CD4-positive, CD25-positive, alpha-beta regulatory T cell (primary cell): Measurements from ENCODE around the gene ARHGEF11. TPM values are rescaled to one million over a fixed set of nuclear protein-coding genes. Genes with fewer than 3 reads are reported as not detected.
A peak's percentile ranks its signal among the peaks of the same experiment; 100 is the strongest.

Source experiments
- ATAC-seq, 2 donors: fragments of 150-1000 bp; cut with Tn5 transposase; one replicate each; pipeline ENCODE4 v1.10.0; 2021; ENCODE audit warnings: low read depth in 2 of 2, moderate number of reproducible peaks in 2 of 2, moderate library complexity in 1 of 2
- DNase-seq, 3 donors: peaks; one replicate each; pipeline versions ENCODE4 v3.0.0 to v3.0.0-alpha.2; 2012 to 2022; ENCODE audit warnings: mixed read lengths in 1 of 3
- H3K27ac ChIP-seq: one replicate; pipeline ENCODE4 v1.7.0; 2013; ENCODE audit warnings: mild to moderate bottlenecking, low read length; ENCODE audit not compliant: insufficient read depth, poor library complexity, severe bottlenecking
- H3K27me3 ChIP-seq: one replicate; pipeline ENCODE4 v1.7.0; 2013; ENCODE audit warnings: low read length; ENCODE audit not compliant: control insufficient read depth, insufficient read depth
- H3K36me3 ChIP-seq: one replicate; pipeline ENCODE4 v1.7.0; 2013; ENCODE audit warnings: mild to moderate bottlenecking, low read length, moderate library complexity; ENCODE audit not compliant: control insufficient read depth, insufficient read depth
- H3K4me1 ChIP-seq: 2 replicates; pipeline ENCODE4 v1.7.0; 2013; ENCODE audit warnings: mild to moderate bottlenecking, low read length; ENCODE audit not compliant: insufficient read depth, control insufficient read depth, poor library complexity, severe bottlenecking
- H3K4me3 ChIP-seq: one replicate; pipeline ENCODE4 v1.7.0; 2013; ENCODE audit warnings: low read depth, mild to moderate bottlenecking, low read length, moderate library complexity
- H3K9me3 ChIP-seq, 2 experiments: 1 replicate in 1 of 2; 2 replicates in 1 of 2; pipeline ENCODE4 v1.7.0; 2013; ENCODE audit warnings: low read length in 2 of 2, mild to moderate bottlenecking in 1 of 2, moderate library complexity in 1 of 2; ENCODE audit not compliant: control insufficient read depth in 2 of 2
- H3K27ac Mint-ChIP-seq, 3 donors: one replicate each; pipeline ENCODE4 v1.8.0; 2020 to 2022; ENCODE audit warnings: mild to moderate bottlenecking in 3 of 3, mixed read lengths in 3 of 3, moderate library complexity in 2 of 3
- H3K27me3 Mint-ChIP-seq: one replicate; pipeline ENCODE4 v1.8.0; 2022; ENCODE audit warnings: mild to moderate bottlenecking, mixed read lengths
- H3K36me3 Mint-ChIP-seq: one replicate; pipeline ENCODE4 v1.8.0; 2020; ENCODE audit warnings: mixed read lengths
- H3K4me1 Mint-ChIP-seq, 4 donors: one replicate each; pipeline ENCODE4 v1.8.0; 2020 to 2022; ENCODE audit warnings: mixed read lengths in 4 of 4, mild to moderate bottlenecking in 1 of 4
- H3K4me3 Mint-ChIP-seq, 4 donors: one replicate each; pipeline ENCODE4 v1.8.0; 2020 to 2022; ENCODE audit warnings: mild to moderate bottlenecking in 4 of 4, mixed read lengths in 4 of 4, moderate library complexity in 3 of 4
- H3K9me3 Mint-ChIP-seq, 7 donors: one replicate each; pipeline ENCODE4 v1.8.0; 2020 to 2022; ENCODE audit warnings: mixed read lengths in 7 of 7, mild to moderate bottlenecking in 3 of 7, moderate library complexity in 2 of 7
- polyA plus RNA-seq, 4 donors: library from polyadenylated mRNA; unstranded; fragments of 300-500 nt; fragmentation: Illumina TruSeq; gene quantifications; one replicate each; pipeline ENCODE4 v1.2.3, GENCODE V29; 2021
- total RNA-seq: library from RNA; stranded (reverse); gene quantifications from one replicate; pipeline ENCODE4 v1.2.3, GENCODE V29; 2022

ARHGEF11 gene
- total and polyA plus RNA-seq, 5 donors from 2014 or later, result 18.2 to 39.4 (median 20.8) TPM

DNA sequence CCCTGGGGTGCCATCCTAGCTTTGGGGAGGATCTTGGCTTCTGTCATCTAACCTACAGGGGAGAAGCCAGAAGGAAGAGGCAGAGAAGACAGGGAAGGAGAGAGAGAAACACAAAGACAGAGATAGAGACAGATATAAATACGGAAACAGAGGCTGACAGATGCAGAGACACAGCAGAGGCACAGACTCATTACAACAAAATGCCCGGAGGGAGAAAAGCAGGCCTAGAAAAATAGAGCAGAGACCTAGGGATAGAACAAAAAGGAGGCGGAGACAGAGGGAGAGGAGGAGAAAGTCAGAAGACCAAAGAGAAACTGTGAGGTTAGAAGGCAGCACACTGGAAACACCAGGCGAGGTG, 150.1 kb downstream of the ARHGEF11 start:
- Mint-ChIP-seq H3K9me3 (peaks cover 0 to 1% (median 0%) of the 10 kb centered on the region in 7 donors), H3K4me3 (peak overlapping the region in 1 of 4 donors; percentile 69), H3K27ac (no peak overlapping the region), H3K36me3 (no peaks in the 10 kb centered on the region), H3K27me3 (peaks cover 67% of the 10 kb centered on the region), H3K4me1 (peaks cover 0 to 33% (median 13%) of the 10 kb centered on the region in 4 donors)
- ATAC-seq, result no peak
- H3K27ac ChIP-seq, result no peak overlapping the region
- peaks cover 11% of the 10 kb centered on the region for H3K27me3 ChIP-seq
- no peak overlapping the region for H3K4me3 ChIP-seq
- peaks cover 19% of the 10 kb centered on the region for H3K4me1 ChIP-seq
- no peak for DNase-seq
- no peaks in the 10 kb centered on the region for H3K36me3 ChIP-seq
- no peaks in the 10 kb centered on the region for H3K9me3 ChIP-seq

DNA sequence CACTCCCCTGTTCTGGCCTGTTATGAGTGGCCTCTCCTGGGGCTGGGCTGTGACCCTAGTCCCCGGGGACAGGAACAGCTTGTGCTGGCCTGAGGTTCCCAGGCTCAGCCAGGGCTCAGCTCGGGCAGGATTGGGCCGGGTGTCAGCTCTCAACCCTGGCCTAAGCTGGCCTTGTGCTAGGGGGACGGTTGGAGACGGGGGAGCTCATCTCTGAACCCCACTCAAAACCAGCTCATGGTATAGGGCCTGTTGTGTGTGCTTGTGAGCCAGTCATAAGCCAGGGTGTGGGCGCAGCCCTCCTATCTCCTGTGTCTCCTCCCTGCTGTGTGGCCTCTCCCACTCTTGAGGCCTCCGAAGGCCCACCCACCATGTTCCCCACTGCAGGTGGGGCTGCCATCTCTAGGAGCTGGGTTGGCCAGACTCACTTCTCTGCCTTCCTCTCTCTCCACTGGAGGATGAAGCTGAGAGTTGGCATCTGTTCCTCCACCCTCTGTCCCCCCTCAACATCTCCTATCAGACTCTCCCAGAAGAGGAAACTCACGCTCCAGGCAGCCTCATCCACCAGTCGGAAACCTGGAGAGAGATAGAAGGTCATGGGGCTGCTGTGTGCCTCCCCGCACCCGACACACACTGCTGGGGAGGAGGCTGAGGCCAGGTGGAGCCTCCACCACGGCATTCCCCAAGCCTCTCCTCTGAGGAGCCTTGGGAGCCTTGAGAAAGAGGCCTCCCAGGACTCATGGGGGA, 150.7 kb downstream of the ARHGEF11 start:
- peak overlapping the region in 1 of 3 donors; percentile 51 for H3K27ac Mint-ChIP-seq
- H3K27me3 Mint-ChIP-seq, result peaks cover 72% of the 10 kb centered on the region
- Histone ChIP-seq H3K36me3 (no peaks in the 10 kb centered on the region), H3K4me3 (no peak overlapping the region), H3K27ac (no peak overlapping the region), H3K9me3 (no peaks in the 10 kb centered on the region), H3K27me3 (peaks cover 11% of the 10 kb centered on the region), H3K4me1 (peaks cover 19% of the 10 kb centered on the region)
- H3K4me3 Mint-ChIP-seq, result peak overlapping the region in 2 of 4 donors; percentile 47 to 49
- peaks cover 0 to 1% (median 0%) of the 10 kb centered on the region in 7 donors for H3K9me3 Mint-ChIP-seq
- H3K36me3 Mint-ChIP-seq, result no peaks in the 10 kb centered on the region
- ATAC-seq, result no peak
- peaks cover 0 to 36% (median 17%) of the 10 kb centered on the region in 4 donors for H3K4me1 Mint-ChIP-seq
- DNase-seq, result no peak

DNA sequence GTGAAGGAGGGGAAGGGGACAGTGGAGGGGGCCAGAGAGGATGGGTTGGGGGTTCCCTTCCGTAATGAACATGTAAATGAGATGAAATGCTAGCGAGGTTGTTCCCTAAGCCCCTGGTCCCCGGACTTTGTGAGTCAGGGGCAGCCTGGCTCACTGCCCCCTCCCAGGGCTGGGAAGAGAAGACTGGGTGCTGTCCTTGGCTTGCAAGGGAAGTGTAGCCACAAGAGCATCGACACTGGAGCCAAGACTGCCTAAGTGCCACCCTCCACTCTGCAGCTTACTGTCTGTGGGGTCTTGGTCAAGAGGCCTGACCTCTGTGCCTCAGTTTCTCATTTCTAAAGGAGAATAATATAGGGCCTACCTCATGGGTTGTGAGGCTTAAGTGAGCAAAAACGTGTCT, 151.5 kb downstream of the ARHGEF11 start:
- Mint-ChIP-seq H3K27me3 (peaks cover 79% of the 10 kb centered on the region), H3K36me3 (no peaks in the 10 kb centered on the region), H3K27ac (peak overlapping the region in 1 of 3 donors; percentile 63), H3K4me3 (peak overlapping the region in 3 of 4 donors; percentile 36 to 56 (median 39)), H3K4me1 (peaks cover 0 to 36% (median 17%) of the 10 kb centered on the region in 4 donors), H3K9me3 (peaks cover 0 to 1% (median 0%) of the 10 kb centered on the region in 7 donors)
- no peak for ATAC-seq
- peaks cover 19% of the 10 kb centered on the region for H3K4me1 ChIP-seq
- H3K36me3 ChIP-seq, result no peaks in the 10 kb centered on the region
- no peak for DNase-seq
- H3K27me3 ChIP-seq, result peaks cover 11% of the 10 kb centered on the region
- no peaks in the 10 kb centered on the region for H3K9me3 ChIP-seq
- no peak overlapping the region for H3K27ac ChIP-seq
- H3K4me3 ChIP-seq, result no peak overlapping the region

GRCh38 chr1:156893048-156893953, 152.2 kb downstream of the ARHGEF11 start, which contains the start of gene PEAR1:
TSS of gene PEAR1 (plus strand) at chr1:156893718. CDS start at chr1:156903927, 10,209 bp downstream.
- DNase-seq (no peak), ATAC-seq (no peak)
- H3K27me3 Mint-ChIP-seq, result peaks cover 80% of the 10 kb centered on the region
- H3K4me3 ChIP-seq, result peak within 1 kb of the TSS; percentile 19
- peaks cover 19% of the 10 kb centered on the region for H3K4me1 ChIP-seq
- no peak within 1 kb of the TSS for H3K27ac ChIP-seq
- peaks cover 4% of the 10 kb centered on the region for H3K36me3 Mint-ChIP-seq
- H3K27me3 ChIP-seq, result peaks cover 6% of the 10 kb centered on the region
- peaks cover 0 to 1% (median 0%) of the 10 kb centered on the region in 7 donors for H3K9me3 Mint-ChIP-seq
- no peaks in the 10 kb centered on the region for H3K9me3 ChIP-seq
- H3K27ac Mint-ChIP-seq, result peak within 1 kb of the TSS in 1 of 3 donors; percentile 63
- H3K4me3 Mint-ChIP-seq, result peak within 1 kb of the TSS; percentile 39 to 77 (median 62)
- peaks cover 0 to 32% (median 15%) of the 10 kb centered on the region in 4 donors for H3K4me1 Mint-ChIP-seq
- H3K36me3 ChIP-seq, result no peaks in the 10 kb centered on the region

DNA sequence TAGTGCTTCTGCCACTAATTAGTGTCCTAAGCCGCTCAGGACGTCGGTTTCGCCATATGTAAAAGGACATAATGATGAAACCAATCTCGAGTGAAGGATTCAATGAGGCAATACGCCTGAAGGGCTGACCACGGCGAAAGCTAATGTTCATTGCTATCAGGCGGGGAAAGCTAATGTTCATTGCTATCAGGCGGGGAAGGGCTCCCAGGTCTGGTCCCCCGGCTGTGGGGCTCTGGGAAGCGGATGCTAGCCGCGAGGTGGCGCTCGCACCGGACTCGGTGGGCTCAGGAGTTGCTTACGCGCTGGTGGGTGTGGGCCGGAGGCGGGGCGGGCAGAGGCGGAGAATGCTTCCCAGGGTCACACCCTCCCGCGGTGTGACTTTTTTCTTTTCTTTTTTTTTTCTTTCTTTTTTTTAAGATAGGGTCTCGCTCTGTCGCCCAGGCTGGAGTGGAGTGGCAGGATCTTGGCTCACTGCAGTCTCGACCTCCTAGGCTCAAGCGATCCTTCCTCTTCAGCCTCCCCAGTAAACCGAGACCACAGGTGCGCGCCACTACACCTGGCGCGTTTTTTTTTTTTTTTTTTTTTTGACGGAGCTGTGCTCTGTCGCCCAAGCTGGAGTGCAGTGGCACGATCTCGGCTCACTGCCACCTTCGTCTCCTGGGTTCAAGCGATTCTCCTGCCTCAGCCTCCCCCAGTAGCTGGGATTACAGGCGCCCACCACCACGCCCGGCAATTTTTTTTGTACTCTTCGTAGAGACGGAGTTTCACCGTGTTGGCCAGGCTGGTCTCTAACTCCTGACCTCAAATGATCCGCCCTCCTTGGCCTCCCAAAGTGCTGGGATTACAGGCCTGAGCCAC, 153.1 kb downstream of the ARHGEF11 start:
- H3K9me3 Mint-ChIP-seq, result peaks cover 0 to 1% (median 0%) of the 10 kb centered on the region in 7 donors
- DNase-seq (peak; percentile 68 to 86 (median 78)), ATAC-seq (peak; percentile 81 to 87)
- peak overlapping the region in 1 of 3 donors; percentile 69 for H3K27ac Mint-ChIP-seq
- H3K4me1 Mint-ChIP-seq, result peaks cover 0 to 24% (median 15%) of the 10 kb centered on the region in 4 donors
- peak overlapping the region; percentile 36 to 86 (median 76) for H3K4me3 Mint-ChIP-seq
- Histone ChIP-seq H3K36me3 (no peaks in the 10 kb centered on the region), H3K27me3 (peaks cover 6% of the 10 kb centered on the region), H3K9me3 (no peaks in the 10 kb centered on the region), H3K4me1 (peaks cover 19% of the 10 kb centered on the region), H3K27ac (no peak overlapping the region), H3K4me3 (peak overlapping the region; percentile 44)
- H3K36me3 Mint-ChIP-seq, result peaks cover 4% of the 10 kb centered on the region
- peaks cover 74% of the 10 kb centered on the region for H3K27me3 Mint-ChIP-seq

DNA sequence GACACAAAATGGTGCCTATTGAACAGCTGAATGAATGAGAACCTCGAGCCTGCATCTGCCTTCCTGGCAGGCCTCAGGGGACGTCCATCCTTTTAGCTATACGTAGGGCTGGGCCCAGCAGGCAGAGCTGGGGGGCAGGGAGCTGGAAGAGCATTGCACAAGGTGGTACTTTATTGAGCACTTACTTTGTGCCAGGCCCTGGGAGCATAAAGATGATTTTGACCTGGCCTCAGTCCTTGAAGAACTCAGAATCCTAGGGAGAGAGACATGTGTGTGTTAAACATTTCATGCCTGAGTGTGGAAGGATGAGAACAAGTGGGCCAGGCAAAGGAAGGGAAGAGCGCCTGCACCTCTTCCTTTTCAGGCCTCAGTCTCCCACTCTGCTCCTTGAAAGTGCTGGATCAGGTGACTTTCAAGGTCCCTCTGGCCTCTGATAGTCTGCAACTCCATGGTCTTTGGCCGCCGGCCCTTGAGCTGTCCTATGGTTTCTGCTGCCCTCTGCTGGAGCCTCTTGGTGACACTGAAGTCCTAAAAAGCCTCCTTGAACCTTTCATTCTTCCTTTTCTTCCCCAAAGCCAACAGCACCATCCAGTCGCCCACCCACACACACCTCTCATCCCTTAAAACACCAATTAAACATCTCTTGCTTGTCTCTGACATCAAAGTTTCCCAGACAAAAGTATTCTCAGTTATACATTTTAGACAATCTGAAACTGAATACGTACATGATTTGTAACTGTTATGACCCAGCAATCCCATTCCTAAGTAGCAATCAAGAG, 155.6 kb downstream of the ARHGEF11 start:
- peaks cover 68% of the 10 kb centered on the region for H3K27me3 Mint-ChIP-seq
- peaks cover 19% of the 10 kb centered on the region for H3K4me1 ChIP-seq
- peaks cover 0 to 1% (median 0%) of the 10 kb centered on the region in 7 donors for H3K9me3 Mint-ChIP-seq
- peak; percentile 30 to 61 (median 34) for DNase-seq
- no peaks in the 10 kb centered on the region for H3K9me3 ChIP-seq
- no peaks in the 10 kb centered on the region for H3K36me3 ChIP-seq
- H3K27ac Mint-ChIP-seq, result no peak overlapping the region
- no peak for ATAC-seq
- peaks cover 6% of the 10 kb centered on the region for H3K27me3 ChIP-seq
- no peak overlapping the region for H3K4me3 ChIP-seq
- H3K4me1 Mint-ChIP-seq, result peaks cover 0 to 23% (median 15%) of the 10 kb centered on the region in 4 donors
- peak overlapping the region in 2 of 4 donors; percentile 0 to 14 for H3K4me3 Mint-ChIP-seq
- H3K36me3 Mint-ChIP-seq, result peaks cover 4% of the 10 kb centered on the region
- H3K27ac ChIP-seq, result no peak overlapping the region
